D721Med (cell line): ENCODE data around the gene OR1L8.

Source experiments
- DNase-seq: peaks from one replicate; pipeline ENCODE4 v3.0.0; 2011; ENCODE audit warnings: low spot score; ENCODE audit not compliant: insufficient read length
- FAIRE-seq: peaks from 2 replicates; lab custom pipeline; 2011; peaks lifted over from hg19 to GRCh38; lab: Jason Lieb, UNC
- TF ChIP-seq, protein P1 (sequence below): IDR thresholded peaks from 2 replicates; pipeline ENCODE4 v1.5.1; 2012; ENCODE audit warnings: mild to moderate bottlenecking, control low read depth; ENCODE audit not compliant: insufficient read depth; ENCODE audit errors: missing control alignments

The OR1L8 gene

DNA sequence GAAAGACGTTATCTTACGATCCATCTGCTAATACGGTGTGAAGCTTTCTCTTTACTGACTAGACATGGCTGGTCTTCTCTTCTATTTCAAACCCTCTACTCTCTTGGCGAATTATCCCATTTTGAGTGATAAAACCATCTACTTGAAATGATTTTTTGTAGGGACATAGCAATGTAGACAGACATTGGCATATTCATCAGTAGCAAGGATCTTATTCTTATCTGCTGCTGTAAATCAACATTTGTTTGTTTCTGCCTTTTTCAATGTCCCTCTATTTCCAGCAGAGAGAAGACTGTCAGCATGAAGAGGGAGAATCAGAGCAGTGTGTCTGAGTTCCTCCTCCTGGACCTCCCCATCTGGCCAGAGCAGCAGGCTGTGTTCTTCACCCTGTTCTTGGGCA, 64.3 kb downstream of the OR1L8 start, which contains the start of gene OR1J4:
TSS of gene OR1J4 (plus strand) at position 301 of the 400 bp plus-strand sequence. CDS start at position 301, 0 bp downstream.
- FAIRE-seq = no peak
- DNase-seq = no peak
- TF ChIP-seq, protein P1, sequence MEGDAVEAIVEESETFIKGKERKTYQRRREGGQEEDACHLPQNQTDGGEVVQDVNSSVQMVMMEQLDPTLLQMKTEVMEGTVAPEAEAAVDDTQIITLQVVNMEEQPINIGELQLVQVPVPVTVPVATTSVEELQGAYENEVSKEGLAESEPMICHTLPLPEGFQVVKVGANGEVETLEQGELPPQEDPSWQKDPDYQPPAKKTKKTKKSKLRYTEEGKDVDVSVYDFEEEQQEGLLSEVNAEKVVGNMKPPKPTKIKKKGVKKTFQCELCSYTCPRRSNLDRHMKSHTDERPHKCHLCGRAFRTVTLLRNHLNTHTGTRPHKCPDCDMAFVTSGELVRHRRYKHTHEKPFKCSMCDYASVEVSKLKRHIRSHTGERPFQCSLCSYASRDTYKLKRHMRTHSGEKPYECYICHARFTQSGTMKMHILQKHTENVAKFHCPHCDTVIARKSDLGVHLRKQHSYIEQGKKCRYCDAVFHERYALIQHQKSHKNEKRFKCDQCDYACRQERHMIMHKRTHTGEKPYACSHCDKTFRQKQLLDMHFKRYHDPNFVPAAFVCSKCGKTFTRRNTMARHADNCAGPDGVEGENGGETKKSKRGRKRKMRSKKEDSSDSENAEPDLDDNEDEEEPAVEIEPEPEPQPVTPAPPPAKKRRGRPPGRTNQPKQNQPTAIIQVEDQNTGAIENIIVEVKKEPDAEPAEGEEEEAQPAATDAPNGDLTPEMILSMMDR = no peak

DNA sequence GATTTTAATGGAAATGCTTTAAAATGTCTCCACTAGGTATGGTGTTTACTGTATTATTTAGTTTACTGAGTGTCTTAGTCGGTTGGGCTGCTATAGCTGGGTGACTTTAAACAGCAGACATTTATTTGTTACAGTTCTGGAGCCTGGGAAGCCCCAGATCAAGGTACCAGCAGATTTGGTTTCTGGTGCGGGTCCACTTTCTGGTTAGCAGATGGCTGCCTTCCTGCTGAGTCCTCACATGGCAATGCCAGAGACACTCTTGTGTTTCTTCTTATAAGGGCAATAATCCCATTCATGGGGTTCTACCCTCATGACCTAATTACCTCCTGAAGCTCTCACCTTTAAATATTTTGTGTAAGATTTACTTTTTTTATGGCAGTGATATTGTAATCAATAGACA, 65.0 kb downstream of the OR1L8 start:
- TF ChIP-seq, protein P1 = no peak
- FAIRE-seq (no peak), DNase-seq (no peak)
